Astrocyte of the cerebellum (primary cell): ENCODE data around the gene RHOV.

Experiments
- DNase-seq: peaks from one replicate; pipeline ENCODE4 v3.0.0-alpha.2; 2011; ENCODE audit warnings: low read depth
- H3K4me3 ChIP-seq: 2 replicates; pipeline ENCODE4 v1.5.1; 2011; ENCODE audit warnings: mild to moderate bottlenecking, low read depth, low read length, moderate library complexity
- in situ Hi-C: cut with HindIII; loops from 2 replicates; pipeline ENCODE4 v1.10.0; 2017; ENCODE audit warnings: low sequenced_read_pairs
- TF ChIP-seq, protein P1 (sequence below): IDR thresholded peaks from 2 replicates; pipeline ENCODE4 v1.5.1; 2012; ENCODE audit warnings: low read length, low read depth, moderate library complexity, mild to moderate bottlenecking; ENCODE audit errors: missing control alignments

Gene RHOV, protein sequence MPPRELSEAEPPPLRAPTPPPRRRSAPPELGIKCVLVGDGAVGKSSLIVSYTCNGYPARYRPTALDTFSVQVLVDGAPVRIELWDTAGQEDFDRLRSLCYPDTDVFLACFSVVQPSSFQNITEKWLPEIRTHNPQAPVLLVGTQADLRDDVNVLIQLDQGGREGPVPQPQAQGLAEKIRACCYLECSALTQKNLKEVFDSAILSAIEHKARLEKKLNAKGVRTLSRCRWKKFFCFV

DNA sequence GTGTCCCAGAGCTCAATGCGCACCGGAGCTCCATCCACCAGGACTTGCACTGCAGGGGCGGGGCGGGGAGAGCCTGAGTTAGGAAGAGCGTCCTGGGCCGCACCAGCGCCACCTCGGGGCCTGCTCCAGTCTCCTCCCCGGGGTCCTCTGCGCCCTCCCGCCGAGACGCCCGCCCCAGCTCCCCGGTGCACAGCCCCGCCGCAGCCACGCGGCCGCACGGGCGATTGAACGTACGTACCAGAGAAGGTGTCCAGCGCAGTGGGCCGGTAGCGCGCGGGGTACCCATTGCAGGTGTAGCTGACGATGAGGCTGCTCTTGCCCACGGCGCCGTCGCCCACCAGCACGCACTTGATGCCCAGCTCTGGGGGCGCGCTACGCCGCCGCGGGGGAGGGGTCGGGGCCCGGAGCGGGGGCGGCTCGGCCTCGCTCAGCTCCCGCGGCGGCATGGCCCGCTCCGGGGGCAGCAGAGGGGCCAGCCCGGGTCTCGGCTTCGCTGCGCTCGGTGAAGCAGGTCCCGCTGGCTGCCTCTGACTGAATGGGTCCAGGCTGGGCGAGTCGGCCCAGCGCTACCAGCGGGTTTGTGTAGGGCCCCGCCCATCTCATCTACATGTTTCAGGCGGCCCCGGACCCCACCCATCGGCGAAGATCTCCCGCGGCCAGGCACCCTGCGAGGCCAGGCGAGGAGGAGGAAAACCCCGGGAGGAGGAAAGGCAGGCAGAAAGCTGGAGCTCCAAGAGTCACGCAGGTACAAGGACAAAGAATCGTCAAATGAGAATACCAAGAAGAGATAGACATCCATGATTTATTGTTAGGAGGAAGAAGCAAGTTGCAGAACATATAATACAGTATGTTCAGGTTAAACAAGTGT is at the start of gene RHOV:
Gene RHOV (minus strand): TSS at position 541 of the 868 bp plus-strand sequence. CDS start 95 bp downstream, at position 446.
- TF ChIP-seq, protein P1, sequence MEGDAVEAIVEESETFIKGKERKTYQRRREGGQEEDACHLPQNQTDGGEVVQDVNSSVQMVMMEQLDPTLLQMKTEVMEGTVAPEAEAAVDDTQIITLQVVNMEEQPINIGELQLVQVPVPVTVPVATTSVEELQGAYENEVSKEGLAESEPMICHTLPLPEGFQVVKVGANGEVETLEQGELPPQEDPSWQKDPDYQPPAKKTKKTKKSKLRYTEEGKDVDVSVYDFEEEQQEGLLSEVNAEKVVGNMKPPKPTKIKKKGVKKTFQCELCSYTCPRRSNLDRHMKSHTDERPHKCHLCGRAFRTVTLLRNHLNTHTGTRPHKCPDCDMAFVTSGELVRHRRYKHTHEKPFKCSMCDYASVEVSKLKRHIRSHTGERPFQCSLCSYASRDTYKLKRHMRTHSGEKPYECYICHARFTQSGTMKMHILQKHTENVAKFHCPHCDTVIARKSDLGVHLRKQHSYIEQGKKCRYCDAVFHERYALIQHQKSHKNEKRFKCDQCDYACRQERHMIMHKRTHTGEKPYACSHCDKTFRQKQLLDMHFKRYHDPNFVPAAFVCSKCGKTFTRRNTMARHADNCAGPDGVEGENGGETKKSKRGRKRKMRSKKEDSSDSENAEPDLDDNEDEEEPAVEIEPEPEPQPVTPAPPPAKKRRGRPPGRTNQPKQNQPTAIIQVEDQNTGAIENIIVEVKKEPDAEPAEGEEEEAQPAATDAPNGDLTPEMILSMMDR: peak; percentile 29
- in situ Hi-C loops: no loop called here
- H3K4me3 ChIP-seq: peak within 1 kb of the TSS; percentile 43
- no peak for DNase-seq

GRCh38 chr15:40923551-40923950 is 49.5 kb upstream of the RHOV start:
- no peak overlapping the region for H3K4me3 ChIP-seq
- TF ChIP-seq, protein P1: no peak
- no peak for DNase-seq
- in situ Hi-C loops: no loop called here

- DNase-seq: no peak
- in situ Hi-C loops: no loop called here
- H3K4me3 ChIP-seq: no peak overlapping the region
- TF ChIP-seq, protein P1: no peak
Observed at GRCh38 chr15:40922608-40923005, 48.6 kb upstream of the RHOV start.

DNA sequence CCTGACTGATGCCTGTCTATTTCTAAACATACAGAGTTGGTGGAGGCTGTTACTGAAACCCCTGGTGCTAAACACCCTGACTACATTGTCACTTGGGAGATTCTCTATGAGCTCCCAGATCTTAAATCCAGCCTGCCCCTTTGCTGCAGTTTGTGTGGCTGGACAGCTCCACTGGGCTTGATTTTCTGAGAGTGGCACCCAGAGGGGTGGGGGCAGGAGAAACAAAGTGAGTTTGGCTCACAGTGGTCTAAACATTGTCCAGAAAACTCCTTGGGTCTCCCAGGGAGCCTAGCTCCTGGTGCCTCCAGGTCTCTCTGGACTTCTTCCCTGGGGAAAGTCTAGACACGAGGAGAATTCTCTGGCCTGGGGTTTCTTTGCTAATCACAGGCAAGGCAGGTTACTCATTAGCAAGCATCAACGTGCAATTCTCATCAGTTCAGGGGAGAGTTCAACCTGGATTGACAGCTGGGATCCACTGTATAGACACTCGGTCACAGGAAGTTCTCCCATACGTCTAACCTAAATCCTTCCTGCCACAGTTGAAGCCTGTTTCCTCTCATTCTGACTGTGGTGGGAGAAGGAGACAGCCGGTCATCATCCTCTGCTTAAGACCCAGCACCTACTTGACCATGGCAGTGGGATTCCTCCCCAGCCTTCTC is 48.0 kb upstream of the RHOV start:
- DNase-seq: no peak
- H3K4me3 ChIP-seq: no peak overlapping the region
- TF ChIP-seq, protein P1: no peak
- in situ Hi-C loops: no loop called here

DNA sequence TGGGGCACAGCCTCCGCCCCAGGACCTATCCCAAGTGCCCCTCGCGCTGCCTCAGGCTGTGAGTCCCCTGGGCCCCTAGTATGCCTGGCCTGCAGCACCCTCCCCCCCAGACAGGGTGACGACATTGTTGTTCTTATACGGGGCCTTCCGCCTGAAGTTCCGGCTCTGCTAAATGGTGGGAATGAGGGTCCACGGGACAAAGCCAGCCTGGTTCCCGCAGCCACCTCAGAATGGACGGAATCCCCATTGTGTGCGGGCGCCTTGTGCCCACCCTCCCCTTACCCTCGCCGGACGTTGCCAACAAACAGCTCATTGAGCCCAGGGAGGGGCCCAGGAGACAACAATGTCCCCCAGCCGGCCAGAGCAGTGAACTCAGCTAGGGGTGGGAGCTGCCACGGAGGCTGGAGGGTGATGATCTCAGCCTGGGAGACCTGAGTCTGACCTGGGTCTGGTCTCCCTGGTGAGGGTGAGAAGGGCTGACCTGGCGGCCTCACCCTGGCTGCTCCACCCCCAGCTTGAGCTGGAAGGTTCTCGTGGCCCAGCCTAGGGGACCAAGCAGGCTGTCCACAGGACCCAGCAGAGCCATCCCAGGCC is 44.9 kb upstream of the RHOV start:
- no peak for DNase-seq
- H3K4me3 ChIP-seq: no peak overlapping the region
- in situ Hi-C loops: no loop called here

More for the DNA sequence above, 44.9 kb upstream of the RHOV start:
- TF ChIP-seq, protein P1: no peak
